Ishikawa (cell line): ENCODE results near the gene DUSP18.

Experiments
- CREB1 ChIP-seq: IDR thresholded peaks from 2 replicates; pipeline ENCODE4 v1.6.1; 2012; ENCODE audit warnings: low read depth
- EGR1 ChIP-seq: IDR thresholded peaks from 2 replicates; pipeline ENCODE4 v1.6.1; 2012
- EP300 ChIP-seq: IDR thresholded peaks from 2 replicates; pipeline ENCODE4 v1.6.1; 2012; ENCODE audit warnings: borderline replicate concordance
- FOXM1 ChIP-seq: IDR thresholded peaks from 2 replicates; pipeline ENCODE4 v1.6.1; 2012; ENCODE audit warnings: low read depth, borderline replicate concordance
- NFIC ChIP-seq: IDR thresholded peaks from 2 replicates; pipeline ENCODE4 v1.6.1; 2012
- RAD21 ChIP-seq: IDR thresholded peaks from 2 replicates; pipeline ENCODE4 v1.6.1; 2012; ENCODE audit warnings: low read depth
- TAF1 ChIP-seq: IDR thresholded peaks from 2 replicates; pipeline ENCODE4 v1.6.1; 2012; ENCODE audit warnings: low read depth, mild to moderate bottlenecking
- TCF12 ChIP-seq: IDR thresholded peaks from 2 replicates; pipeline ENCODE4 v1.6.1; 2012; ENCODE audit warnings: low read depth
- TEAD4 ChIP-seq: IDR thresholded peaks from 2 replicates; pipeline ENCODE4 v1.6.1; 2012
- USF1 ChIP-seq: IDR thresholded peaks from 2 replicates; pipeline ENCODE4 v1.6.1; 2012
- YY1 ChIP-seq: IDR thresholded peaks from 2 replicates; pipeline ENCODE4 v1.6.1; 2012; ENCODE audit warnings: low read depth

- no peak for TF ChIP-seq TAF1
- TF ChIP-seq TCF12 = no peak
- TF ChIP-seq NFIC = no peak
- TF ChIP-seq EGR1 = no peak
- TF ChIP-seq EP300 = no peak
- TF ChIP-seq YY1 = no peak
- TF ChIP-seq FOXM1 = no peak
- no peak for TF ChIP-seq RAD21
- TF ChIP-seq USF1 = no peak
- no peak for TF ChIP-seq CREB1
- no peak for TF ChIP-seq TEAD4
These were observed 52.8 kb downstream of the DUSP18 start for GRCh38 chr22:30614879-30615278.
